ELF-1 (cell line): Measurements from ENCODE around the gene SLC37A2.
A peak's percentile ranks its signal among the peaks of the same experiment; 100 is the strongest.
"Not testable (repeated sequence)": the region's sequence is repeated elsewhere in the genome, so short reads cannot be mapped to it uniquely, and the experiment has no call there.

Experiments used
- DNase-seq: peaks from one replicate; pipeline ENCODE4 v3.0.0-alpha.2; 2016; ENCODE audit warnings: low read depth, low spot score

The SLC37A2 gene

DNA sequence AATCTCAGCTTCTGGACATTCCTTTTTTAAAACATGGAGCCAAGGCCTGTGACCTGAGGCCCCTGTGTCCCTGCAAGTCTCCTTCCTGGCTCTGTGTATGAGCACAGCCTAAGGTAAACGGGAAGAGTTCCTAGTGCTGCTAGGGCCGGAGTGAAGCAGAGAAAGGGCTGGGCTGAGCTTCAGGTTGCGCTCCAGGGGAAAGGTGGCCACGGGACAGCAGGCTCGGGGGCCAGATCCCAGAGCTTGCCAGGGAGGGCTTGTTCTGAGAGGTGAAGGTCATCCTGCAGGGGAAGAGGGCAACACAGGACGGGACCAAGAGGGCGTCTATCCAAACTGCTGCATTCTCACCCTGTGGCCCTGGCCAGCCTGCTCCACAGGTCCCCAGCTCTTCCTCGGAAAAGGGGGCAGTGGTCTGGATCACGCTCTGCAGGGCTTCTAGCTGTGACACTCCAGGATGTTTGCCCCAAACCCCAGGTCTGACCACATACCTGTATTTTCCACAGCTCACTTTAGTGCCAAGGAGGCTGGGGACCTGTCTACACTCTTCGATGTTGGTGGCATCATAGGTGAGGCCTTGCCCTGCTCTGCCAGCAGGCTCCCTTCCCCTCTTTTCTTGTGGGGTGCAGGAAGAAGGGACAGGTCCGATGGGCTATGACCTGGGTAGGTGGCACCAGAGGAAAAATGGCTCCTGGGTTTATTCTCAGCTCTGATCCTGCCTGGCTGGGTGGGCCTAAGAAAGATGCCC lies 20.4 kb downstream of the SLC37A2 start:
- no peak for DNase-seq

- no peak for DNase-seq
These were observed 20.9 kb downstream of the SLC37A2 start for GRCh38 chr11:125084057-125084416.

- no peak for DNase-seq
These were observed 21.7 kb downstream of the SLC37A2 start for GRCh38 chr11:125084761-125085231.

- DNase-seq = no peak
These were observed 22.4 kb downstream of the SLC37A2 start for GRCh38 chr11:125085301-125086081.

DNA sequence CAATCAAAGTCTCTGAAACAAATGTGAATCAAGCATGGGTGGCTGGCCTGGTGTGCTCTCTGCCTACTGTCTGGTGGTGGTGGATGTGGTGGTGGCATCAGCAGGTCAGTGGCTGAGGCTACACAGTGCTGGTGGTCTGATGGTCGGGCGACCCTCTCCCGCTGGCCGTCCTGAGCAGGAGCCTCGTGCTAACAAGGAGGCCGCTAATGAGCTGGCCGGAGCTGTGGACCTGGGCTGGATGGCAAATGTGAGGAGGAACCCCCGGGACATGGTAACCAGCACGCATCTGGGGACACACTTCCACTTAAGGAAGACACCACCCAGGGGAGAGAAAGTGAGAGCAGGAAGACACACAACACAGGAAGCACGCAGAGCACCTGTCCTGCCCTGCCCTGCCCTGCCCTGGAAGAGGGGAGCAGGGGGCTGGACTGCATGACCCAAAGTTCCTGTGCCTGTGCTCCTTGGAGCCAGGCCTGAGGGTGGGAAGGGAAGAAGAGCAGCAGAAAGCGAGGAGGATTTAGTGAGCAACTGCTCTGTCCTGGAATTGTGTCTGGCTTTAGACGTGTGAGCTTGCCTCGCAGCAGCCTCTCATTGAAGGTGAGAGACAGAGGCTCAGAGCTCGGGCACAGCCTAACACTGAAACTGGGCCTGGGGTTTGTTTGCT lies 23.7 kb downstream of the SLC37A2 start:
- DNase-seq = no peak

DNA sequence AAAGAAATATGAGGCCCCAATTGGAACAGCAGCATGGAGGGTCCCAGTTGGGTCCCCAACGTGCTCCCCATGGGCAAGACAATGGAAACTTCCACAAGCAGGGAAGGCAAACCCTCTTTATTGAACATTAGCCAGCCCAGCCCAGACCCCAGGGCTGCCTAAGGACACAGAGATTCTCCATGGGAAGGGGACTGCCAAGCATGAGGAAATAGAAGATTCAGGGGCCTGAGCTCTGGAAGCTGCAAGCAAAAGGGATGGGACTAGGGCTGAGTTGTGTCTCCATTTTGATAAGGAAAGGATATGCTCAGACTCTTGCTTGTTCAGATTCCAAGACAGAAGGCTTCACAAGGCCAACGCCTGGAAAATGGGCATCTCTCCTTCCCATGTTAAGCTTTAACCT lies 25.0 kb downstream of the SLC37A2 start:
- no peak for DNase-seq

DNA sequence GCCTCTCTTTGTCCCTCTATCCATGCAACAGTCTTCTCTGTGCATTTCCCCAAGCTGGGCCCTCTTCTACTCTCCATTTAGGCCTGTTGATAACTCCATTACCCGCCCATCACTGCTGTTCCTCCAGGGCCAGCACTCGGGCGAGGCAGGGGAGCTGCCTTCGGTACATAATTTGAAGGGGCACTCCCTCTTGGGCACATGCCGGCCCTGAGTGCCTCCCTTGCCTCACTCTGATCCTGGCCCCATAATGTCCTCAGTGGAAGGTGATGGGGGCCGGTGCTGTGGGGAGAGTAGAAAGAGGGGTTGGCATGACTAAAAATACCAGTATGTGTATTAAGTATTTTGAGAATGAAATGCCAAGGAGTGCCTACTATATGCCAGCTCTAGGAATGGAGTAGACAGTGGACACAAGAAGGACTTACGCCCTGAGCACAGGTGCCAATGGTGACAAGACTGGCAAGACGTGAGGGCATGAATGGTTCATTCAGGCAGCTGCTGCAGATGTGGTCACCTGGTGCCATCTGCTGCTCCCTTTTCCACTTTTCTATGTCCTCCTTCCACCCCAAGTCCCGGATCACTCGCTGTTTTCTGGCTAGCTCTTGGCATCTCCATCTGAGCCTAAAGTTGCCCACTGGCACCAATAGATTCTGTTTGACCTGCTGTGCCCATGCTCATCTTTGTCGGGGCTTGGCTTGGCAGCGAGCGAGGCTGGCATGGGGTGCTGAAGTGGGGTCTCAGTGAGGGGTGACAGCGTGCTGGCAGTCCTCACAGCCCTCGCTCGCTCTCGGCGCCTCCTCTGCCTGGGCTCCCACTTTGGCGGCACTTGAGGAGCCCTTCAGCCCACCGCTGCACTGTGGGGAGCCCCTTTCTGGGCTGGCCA lies 25.7 kb downstream of the SLC37A2 start:
- DNase-seq = no peak

DNA sequence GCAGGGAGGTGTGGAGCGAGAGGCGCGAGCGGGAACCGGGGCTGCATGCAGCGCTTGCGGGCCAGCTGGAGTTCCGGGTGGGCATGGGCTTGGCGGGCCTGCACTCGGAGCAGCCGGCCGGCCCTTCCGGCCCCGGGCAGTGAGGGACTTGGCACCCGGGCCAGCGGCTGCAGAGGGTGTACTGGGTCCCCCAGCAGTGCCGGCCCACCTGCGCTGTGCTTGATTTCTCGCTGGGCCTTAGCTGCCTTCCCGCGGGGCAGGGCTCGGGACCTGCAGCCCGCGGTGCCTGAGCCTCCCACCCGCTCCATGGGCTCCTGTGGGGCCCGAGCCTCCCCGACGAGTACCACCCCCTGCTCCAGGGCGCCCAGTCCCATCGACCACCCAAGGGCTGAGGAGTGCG lies 26.4 kb downstream of the SLC37A2 start:
- not testable (repeated sequence) for DNase-seq

DNA sequence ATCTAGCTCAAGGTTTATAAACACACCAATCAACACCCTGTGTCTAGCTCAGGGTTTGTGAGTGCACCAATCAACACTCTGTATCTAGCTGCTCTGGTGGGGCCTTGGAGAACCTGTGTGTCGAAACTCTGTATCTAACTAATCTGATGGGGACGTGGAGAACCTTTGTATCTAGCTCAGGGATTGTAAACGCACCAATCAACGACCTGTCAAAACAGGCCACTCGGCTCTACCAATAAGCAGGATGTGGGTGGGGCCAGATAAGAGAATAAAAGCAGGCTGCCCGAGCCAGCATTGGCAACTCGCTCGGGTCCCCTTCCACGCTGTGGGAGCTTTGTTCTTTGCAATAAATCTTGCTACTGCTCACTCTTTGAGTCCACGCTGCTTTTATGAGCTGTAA lies 27.0 kb downstream of the SLC37A2 start:
- DNase-seq = not testable (repeated sequence)

DNA sequence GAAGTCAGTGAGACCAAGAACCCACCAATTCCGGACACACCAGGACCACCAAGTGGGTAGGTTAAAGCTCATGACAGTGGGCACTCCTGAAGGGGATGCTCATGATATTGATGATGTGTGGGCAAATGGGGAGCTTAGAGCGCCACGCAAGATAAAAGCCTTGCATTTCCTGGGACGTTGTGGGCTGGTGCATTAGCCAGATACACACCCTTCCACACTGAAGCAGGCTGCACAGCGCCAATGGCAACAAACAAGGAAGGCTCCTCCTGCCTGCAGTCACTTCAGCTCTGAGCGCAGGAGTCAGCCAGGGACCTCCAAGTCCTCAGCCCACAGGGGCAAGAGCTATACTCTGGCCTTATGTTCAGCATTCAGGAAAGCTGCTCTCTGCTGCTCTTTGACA lies 27.7 kb downstream of the SLC37A2 start:
- no peak for DNase-seq

GRCh38 chr11:125091247-125091876 lies 28.3 kb downstream of the SLC37A2 start:
- DNase-seq = peak; percentile 79

GRCh38 chr11:125091877-125092664 lies 29.0 kb downstream of the SLC37A2 start:
- DNase-seq = no peak

DNA sequence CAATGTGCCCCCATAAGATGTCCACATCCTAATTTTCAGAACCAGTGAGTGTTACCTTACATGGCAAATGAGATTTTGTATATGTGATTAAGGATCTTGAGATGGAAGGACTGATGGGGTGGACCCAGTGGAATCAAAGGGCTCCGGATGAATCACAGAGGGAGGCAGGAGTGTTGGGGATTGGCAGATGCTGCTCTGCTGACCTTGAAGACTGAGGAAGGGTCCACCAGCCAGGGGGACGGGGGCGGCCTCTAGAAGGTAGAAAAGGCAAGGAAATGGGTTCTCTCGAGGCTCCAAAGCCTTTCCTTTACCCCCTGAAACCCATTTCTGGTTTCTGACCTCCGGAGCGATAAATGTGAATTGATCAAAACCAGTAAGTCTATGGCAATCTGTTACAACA lies 29.6 kb downstream of the SLC37A2 start:
- DNase-seq = no peak

DNA sequence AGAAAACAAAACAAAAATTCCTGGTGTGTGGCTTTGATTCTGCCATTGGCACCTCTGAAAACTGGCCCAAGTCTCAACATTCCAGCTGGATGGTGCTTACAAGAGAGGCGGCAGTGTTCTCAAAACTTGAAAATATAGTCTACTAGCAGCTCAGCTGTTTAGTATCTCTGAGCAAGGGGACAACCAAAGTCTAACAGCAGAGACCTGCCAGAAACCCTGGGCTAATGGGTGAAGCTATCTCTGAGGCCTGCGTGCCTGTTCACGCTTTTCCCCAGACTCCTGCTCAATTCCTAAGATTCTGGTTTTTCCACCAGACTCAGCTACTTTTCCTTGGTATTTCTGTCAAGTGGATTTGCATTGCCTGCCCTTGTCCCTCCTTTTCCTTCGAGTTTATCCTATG lies 30.4 kb downstream of the SLC37A2 start:
- no peak for DNase-seq

GRCh38 chr11:125094731-125095130 lies 31.6 kb downstream of the SLC37A2 start:
- DNase-seq = no peak

GRCh38 chr11:125100136-125100535 lies 37.0 kb downstream of the SLC37A2 start:
- DNase-seq = no peak

DNA sequence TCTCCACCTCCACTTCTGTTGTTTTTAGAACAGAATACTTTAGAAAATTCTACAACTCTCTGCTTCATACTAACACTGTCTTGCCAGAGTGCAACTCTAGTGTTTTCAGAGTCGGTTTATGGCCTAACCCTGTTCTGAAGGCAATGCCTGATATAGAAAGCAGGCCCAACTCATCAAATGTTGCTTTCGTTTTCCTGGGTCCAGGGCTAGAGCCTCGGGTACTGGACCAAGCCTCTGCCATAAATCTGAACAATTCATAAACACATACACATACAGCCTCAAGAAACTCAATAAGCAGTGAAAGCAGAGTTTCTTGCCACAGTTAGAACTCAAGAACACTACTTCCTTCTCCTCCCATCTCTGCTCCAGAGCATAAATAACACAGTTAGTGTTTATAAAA lies 38.5 kb downstream of the SLC37A2 start:
- no peak for DNase-seq

- no peak for DNase-seq
These were observed 38.9 kb downstream of the SLC37A2 start for GRCh38 chr11:125102025-125102424.

- no peak for DNase-seq
These were observed 39.4 kb downstream of the SLC37A2 start for GRCh38 chr11:125102510-125102909.

DNA sequence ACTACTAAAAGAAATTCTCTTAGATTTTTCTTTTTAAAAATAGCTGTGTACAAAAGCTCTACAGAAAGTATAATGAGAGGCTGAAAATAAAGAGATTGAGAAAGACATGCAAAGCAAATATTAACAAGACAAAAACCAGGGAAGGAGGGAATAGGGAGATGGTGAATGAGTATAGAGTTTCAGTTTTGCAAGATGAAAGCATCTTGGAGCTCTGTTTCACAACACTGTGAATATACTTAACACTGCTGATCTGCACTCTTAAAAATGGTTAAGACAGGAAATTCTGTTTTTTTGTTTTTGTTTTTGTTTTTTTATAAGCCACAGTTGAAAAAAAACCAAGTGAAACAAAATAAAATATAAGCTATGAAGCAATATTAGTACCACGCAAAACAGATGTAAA lies 42.8 kb downstream of the SLC37A2 start:
- DNase-seq = no peak
